Measurements from ENCODE around the gene RPGRIP1L. TPM values are rescaled to one million over a fixed set of nuclear protein-coding genes. Genes with fewer than 3 reads are reported as not detected.

The RPGRIP1L gene
- total and polyA plus RNA-seq, 9 of the 15 experiments (the other 6 are each of a cell fraction or from before 2014, with no cell fraction given), result 3.2 to 7.7 (median 5.8) TPM

DNA sequence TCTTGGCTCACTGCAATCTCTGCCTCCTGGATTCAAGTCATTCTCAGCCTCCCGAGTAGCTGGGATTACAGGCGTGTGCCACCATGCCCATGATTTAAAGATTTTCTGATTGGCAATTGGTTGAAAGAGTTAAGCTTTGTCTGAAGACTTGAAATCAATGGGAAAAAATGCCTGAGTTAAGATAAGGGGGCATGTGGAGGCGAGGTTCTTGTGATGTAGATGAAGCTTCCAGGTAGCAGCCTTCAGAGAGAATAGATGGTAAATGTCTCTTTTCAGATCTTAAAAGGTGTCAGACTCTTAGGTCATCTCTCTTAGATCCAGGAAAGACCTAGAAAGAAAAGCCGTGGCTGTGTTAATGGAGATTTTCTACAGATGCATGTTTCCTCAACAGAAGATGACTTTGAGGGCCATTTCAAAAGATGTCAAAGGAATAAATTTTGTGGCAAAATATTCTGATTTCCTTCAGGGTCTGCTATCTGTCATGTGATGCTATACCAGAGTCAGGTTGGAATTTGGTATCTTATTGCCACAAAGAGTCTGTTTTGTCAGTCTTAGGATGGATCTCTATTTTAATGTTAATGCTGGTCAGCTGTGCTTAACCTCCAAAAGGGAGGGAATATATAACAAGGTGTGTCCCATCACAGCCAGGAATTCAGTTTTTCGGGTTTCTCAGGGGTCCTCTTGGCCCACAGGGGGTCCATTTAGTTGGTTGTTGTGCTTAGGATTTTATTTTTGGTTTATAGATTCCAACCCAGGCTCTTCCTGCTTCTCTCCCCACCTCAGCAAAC, 142.4 kb downstream of the RPGRIP1L start:
- Histone ChIP-seq H2AFZ (ENCODE audit: low read depth, low read length) (no peak overlapping the region), H3K4me1 (replicated peaks in 1 of 2; ENCODE audit: control insufficient read depth in 2 of 2, insufficient read depth in 2 of 2, low read length in 2 of 2) (no peaks in the 10 kb centered on the region), H3K27me3 (ENCODE audit: control insufficient read depth in 2 of 2, insufficient read depth in 2 of 2, low read length in 2 of 2) (peaks cover 2 to 13% of the 10 kb centered on the region in 2 experiments; a peak in 3 of 5 replicates), H3K4me2 (ENCODE audit: insufficient read depth, low read length) (no peak overlapping the region), H4K20me1 (replicated peaks; ENCODE audit: control insufficient read depth, insufficient read depth, low read length) (no peaks in the 10 kb centered on the region), H3K9ac (ENCODE audit: insufficient read depth in 1 of 2, low read depth in 2 of 2, low read length in 2 of 2) (no peak overlapping the region), H3K36me3 (ENCODE audit: control insufficient read depth, insufficient read depth, low read length) (no peaks in the 10 kb centered on the region), H3K9me1 (ENCODE audit: control insufficient read depth, insufficient read depth, low read length) (no peaks in the 10 kb centered on the region), H3K27ac (ENCODE audit: extremely low read depth, low read depth, low read length) (no peak overlapping the region), H3K79me2 (ENCODE audit: control insufficient read depth, insufficient read depth, low read length) (no peaks in the 10 kb centered on the region), H3K4me3 (no peak overlapping the region), H3K9me3 (replicated peaks; ENCODE audit: control insufficient read depth, insufficient read depth, low read depth, low read length) (no peaks in the 10 kb centered on the region)
- intact Hi-C loops (cut with micrococcal nuclease), result no loop called here
- BruUV-seq (replicated peaks), result no TSS peak
- DNase-seq (ENCODE audit: extremely low read depth in 1 of 4, low spot score in 3 of 4) (no peak), ATAC-seq (no peak), FAIRE-seq (no peak)
- WGBS (ENCODE audit: insufficient coverage, low coverage, missing lambda C conversion rate), result 2% methylated on average over 5 of the region's 5 CpGs
- in situ Hi-C loops (cut with MboI), result no loop called here
- ChIA-PET CTCF (ENCODE audit: low intra/inter-chr PET ratio) (no interaction called here), POLR2A (no interaction called here)
- no peak for TF ChIP-seq KLF13 (tag; IDR thresholded peaks at IDR 0.05; ENCODE audit: borderline replicate concordance, low read depth)
- TF ChIP-seq KLF10 (CRISPR knock-in tag; IDR thresholded peaks at IDR 0.05), result no peak
- no peak for TF ChIP-seq ZBTB17 (CRISPR knock-in tag; IDR thresholded peaks at IDR 0.05)
- TF ChIP-seq ESRRA (IDR thresholded peaks at IDR 0.05; ENCODE audit: borderline replicate concordance, low read depth), result no peak
- TF ChIP-seq, protein P1, sequence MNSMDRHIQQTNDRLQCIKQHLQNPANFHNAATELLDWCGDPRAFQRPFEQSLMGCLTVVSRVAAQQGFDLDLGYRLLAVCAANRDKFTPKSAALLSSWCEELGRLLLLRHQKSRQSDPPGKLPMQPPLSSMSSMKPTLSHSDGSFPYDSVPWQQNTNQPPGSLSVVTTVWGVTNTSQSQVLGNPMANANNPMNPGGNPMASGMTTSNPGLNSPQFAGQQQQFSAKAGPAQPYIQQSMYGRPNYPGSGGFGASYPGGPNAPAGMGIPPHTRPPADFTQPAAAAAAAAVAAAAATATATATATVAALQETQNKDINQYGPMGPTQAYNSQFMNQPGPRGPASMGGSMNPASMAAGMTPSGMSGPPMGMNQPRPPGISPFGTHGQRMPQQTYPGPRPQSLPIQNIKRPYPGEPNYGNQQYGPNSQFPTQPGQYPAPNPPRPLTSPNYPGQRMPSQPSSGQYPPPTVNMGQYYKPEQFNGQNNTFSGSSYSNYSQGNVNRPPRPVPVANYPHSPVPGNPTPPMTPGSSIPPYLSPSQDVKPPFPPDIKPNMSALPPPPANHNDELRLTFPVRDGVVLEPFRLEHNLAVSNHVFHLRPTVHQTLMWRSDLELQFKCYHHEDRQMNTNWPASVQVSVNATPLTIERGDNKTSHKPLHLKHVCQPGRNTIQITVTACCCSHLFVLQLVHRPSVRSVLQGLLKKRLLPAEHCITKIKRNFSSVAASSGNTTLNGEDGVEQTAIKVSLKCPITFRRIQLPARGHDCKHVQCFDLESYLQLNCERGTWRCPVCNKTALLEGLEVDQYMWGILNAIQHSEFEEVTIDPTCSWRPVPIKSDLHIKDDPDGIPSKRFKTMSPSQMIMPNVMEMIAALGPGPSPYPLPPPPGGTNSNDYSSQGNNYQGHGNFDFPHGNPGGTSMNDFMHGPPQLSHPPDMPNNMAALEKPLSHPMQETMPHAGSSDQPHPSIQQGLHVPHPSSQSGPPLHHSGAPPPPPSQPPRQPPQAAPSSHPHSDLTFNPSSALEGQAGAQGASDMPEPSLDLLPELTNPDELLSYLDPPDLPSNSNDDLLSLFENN (IDR thresholded peaks at IDR 0.05; ENCODE audit: low read depth in 2 of 2, low read length in 2 of 2), result no peak
- no peak for TF ChIP-seq ZNF583 (CRISPR knock-in tag; IDR thresholded peaks at IDR 0.05)
- TF ChIP-seq TBL1XR1 (IDR thresholded peaks at IDR 0.05; ENCODE audit: low read length in 2 of 2), result no peak
- no peak for TF ChIP-seq ZBTB8A (IDR thresholded peaks at IDR 0.05; ENCODE audit: partially characterized antibody)
- TF ChIP-seq CBX5 (IDR thresholded peaks at IDR 0.05; ENCODE audit: borderline replicate concordance, low read depth), result no peak
- TF ChIP-seq SMARCC2 (IDR thresholded peaks at IDR 0.05; ENCODE audit: low read depth), result no peak
- TF ChIP-seq ZNF584 (CRISPR knock-in tag; IDR thresholded peaks at IDR 0.05; ENCODE audit: low read depth), result no peak
- TF ChIP-seq, protein P2, sequence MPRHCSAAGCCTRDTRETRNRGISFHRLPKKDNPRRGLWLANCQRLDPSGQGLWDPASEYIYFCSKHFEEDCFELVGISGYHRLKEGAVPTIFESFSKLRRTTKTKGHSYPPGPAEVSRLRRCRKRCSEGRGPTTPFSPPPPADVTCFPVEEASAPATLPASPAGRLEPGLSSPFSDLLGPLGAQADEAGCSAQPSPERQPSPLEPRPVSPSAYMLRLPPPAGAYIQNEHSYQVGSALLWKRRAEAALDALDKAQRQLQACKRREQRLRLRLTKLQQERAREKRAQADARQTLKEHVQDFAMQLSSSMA (CRISPR knock-in tag; IDR thresholded peaks at IDR 0.05), result no peak
- TF ChIP-seq ZNF644 (tag; IDR thresholded peaks at IDR 0.05; ENCODE audit: low read depth), result no peak
- TF ChIP-seq ZZZ3 (IDR thresholded peaks at IDR 0.05), result no peak
- TF ChIP-seq, protein P3, sequence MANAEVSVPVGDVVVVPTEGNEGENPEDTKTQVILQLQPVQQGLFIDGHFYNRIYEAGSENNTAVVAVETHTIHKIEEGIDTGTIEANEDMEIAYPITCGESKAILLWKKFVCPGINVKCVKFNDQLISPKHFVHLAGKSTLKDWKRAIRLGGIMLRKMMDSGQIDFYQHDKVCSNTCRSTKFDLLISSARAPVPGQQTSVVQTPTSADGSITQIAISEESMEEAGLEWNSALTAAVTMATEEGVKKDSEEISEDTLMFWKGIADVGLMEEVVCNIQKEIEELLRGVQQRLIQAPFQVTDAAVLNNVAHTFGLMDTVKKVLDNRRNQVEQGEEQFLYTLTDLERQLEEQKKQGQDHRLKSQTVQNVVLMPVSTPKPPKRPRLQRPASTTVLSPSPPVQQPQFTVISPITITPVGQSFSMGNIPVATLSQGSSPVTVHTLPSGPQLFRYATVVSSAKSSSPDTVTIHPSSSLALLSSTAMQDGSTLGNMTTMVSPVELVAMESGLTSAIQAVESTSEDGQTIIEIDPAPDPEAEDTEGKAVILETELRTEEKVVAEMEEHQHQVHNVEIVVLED (CRISPR knock-in tag; IDR thresholded peaks at IDR 0.05), result no peak
- TF ChIP-seq ZSCAN32 (CRISPR knock-in tag; IDR thresholded peaks at IDR 0.05), result no peak
- no peak for TF ChIP-seq SP1 (CRISPR knock-in tag; IDR thresholded peaks at IDR 0.05)
- TF ChIP-seq FIP1L1 (IDR thresholded peaks at IDR 0.05; ENCODE audit: low read depth, low read length, poor library complexity, severe bottlenecking), result no peak
